Endodermal cell (in vitro differentiated cells): ENCODE data around the gene MYL2. TPM values are rescaled to one million over a fixed set of nuclear protein-coding genes. Genes with fewer than 3 reads are reported as not detected.

Experiments used
- DNase-seq: peaks from one replicate; pipeline ENCODE4 v3.0.0-alpha.2; 2017
- H3K27ac ChIP-seq: 2 replicates; pipeline ENCODE4 v1.5.1; 2013; ENCODE audit warnings: mild to moderate bottlenecking, low read depth, low read length, moderate library complexity
- H3K27me3 ChIP-seq: 2 replicates; pipeline ENCODE4 v1.6.1; 2013; ENCODE audit warnings: mild to moderate bottlenecking, low read length, moderate library complexity; ENCODE audit not compliant: insufficient read depth, control insufficient read depth, poor library complexity, severe bottlenecking
- H3K36me3 ChIP-seq: 2 replicates; pipeline ENCODE4 v1.7.0; 2013; ENCODE audit warnings: mild to moderate bottlenecking, low read length, moderate library complexity; ENCODE audit not compliant: control insufficient read depth, insufficient read depth
- H3K4me1 ChIP-seq: one replicate; pipeline ENCODE4 v1.7.0; 2013; ENCODE audit warnings: low read length; ENCODE audit not compliant: control insufficient read depth, insufficient read depth
- H3K4me3 ChIP-seq: 2 replicates; pipeline ENCODE4 v1.5.1; 2013; ENCODE audit warnings: mild to moderate bottlenecking, low read length, moderate library complexity
- H3K9ac ChIP-seq: 2 replicates; pipeline ENCODE4 v1.6.1; 2013; ENCODE audit warnings: mild to moderate bottlenecking, low read length, moderate library complexity; ENCODE audit not compliant: poor library complexity, severe bottlenecking; ENCODE audit errors: extremely low read depth
- H3K9me3 ChIP-seq: 2 replicates; pipeline ENCODE4 v1.6.1; 2013; ENCODE audit warnings: mild to moderate bottlenecking, low read length, moderate library complexity; ENCODE audit not compliant: control insufficient read depth
- H3K27ac Mint-ChIP-seq: 2 replicates; pipeline ENCODE4 v1.8.0; 2020; ENCODE audit warnings: mixed read lengths
- H3K27me3 Mint-ChIP-seq: 2 replicates; pipeline ENCODE4 v1.8.0; 2021; ENCODE audit warnings: mild to moderate bottlenecking, mixed read lengths; ENCODE audit not compliant: insufficient read depth
- H3K36me3 Mint-ChIP-seq: 2 replicates; pipeline ENCODE4 v1.8.0; 2020; ENCODE audit warnings: low read depth, mixed read lengths
- H3K4me1 Mint-ChIP-seq: 2 replicates; pipeline ENCODE4 v1.8.0; 2020; ENCODE audit warnings: mixed read lengths
- H3K4me3 Mint-ChIP-seq: 2 replicates; pipeline ENCODE4 v1.8.0; 2020; ENCODE audit warnings: mild to moderate bottlenecking, moderate library complexity, mixed read lengths
- H3K9me3 Mint-ChIP-seq: 2 replicates; pipeline ENCODE4 v1.8.0; 2020; ENCODE audit warnings: mild to moderate bottlenecking, mixed read lengths
- WGBS, 2 experiments: methylation state at CpG; one replicate each; pipeline versions ENCODE4 v1.1.5 to v1.1.7; 2013; ENCODE audit warnings: missing lambda C conversion rate in 2 of 2, mixed read lengths in 1 of 2; ENCODE audit not compliant: insufficient coverage in 1 of 2, insufficient read length in 1 of 2; 5-methylcytosine and 5-hydroxymethylcytosine counted together
- total RNA-seq, 2 donors: library from RNA; stranded (reverse); fragmentation: NEBNext Ultra II Directional in 1 of 2; extraction: Animal tissue kit (Norgen Biotek cat#: 25700) in 1 of 2; gene quantifications; 2 replicates in 1 of 2; 3 replicates in 1 of 2; pipeline ENCODE4 v1.2.1, GENCODE V29; 2021
- TF ChIP-seq, protein P1 (sequence below): fragments of 200-600 bp; sonication (generic); conservative IDR thresholded peaks from 2 replicates; pipeline ENCODE4 v1.5.0; 2021; ENCODE audit warnings: antibody characterized with exemption, mild to moderate bottlenecking

MYL2 gene
- total RNA-seq, 2 donors from 2014 or later, result 0.89 TPM; not detected in 1

DNA sequence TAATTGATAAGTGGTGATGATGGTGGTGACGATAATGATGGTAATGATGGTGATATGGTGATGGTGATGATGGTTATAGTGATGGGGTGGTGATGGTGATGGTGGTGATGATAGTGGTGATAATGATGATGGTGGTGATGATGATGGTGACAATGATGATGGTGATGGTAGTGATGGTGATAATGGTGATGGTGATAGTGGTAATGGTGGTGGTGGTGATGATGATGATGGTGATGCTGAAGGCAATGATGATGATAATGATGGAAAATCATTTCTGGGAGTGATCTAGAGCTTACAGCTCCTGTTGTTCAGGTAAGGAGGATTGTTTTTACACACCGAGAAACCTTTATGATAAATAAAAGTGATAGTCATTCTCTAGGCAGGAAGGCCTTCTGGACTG lies 39.7 kb downstream of the MYL2 start:
- no peaks in the 10 kb centered on the region for H3K9me3 Mint-ChIP-seq

DNA sequence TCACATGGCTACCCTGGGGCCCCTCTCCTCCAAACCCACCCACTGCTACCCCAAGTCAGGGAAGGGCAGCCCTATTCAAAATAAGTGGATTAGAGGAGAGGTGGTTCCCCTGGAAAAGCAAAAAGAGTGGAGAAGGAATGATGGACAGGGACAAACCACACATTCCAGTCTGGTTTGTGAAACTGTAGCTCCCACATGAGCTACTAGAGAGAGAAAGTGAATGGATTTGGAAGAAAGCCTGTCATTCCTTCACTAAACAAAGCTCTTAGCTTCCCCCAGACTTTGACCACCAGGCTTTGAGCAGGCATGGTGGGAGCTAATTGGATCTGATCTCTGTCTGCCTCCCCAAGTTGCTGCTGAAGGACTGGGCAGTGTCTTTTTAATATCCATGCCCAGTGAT lies 45.6 kb downstream of the MYL2 start:
- no peak for DNase-seq
- Mint-ChIP-seq H3K9me3 (peaks cover 11% of the 10 kb centered on the region), H3K4me1 (no peaks in the 10 kb centered on the region), H3K27ac (no peak overlapping the region), H3K27me3 (peaks cover 13% of the 10 kb centered on the region), H3K4me3 (no peak overlapping the region), H3K36me3 (no peaks in the 10 kb centered on the region)
- no peak overlapping the region for H3K4me3 ChIP-seq
- H3K4me1 ChIP-seq, result no peaks in the 10 kb centered on the region
- TF ChIP-seq, protein P1, sequence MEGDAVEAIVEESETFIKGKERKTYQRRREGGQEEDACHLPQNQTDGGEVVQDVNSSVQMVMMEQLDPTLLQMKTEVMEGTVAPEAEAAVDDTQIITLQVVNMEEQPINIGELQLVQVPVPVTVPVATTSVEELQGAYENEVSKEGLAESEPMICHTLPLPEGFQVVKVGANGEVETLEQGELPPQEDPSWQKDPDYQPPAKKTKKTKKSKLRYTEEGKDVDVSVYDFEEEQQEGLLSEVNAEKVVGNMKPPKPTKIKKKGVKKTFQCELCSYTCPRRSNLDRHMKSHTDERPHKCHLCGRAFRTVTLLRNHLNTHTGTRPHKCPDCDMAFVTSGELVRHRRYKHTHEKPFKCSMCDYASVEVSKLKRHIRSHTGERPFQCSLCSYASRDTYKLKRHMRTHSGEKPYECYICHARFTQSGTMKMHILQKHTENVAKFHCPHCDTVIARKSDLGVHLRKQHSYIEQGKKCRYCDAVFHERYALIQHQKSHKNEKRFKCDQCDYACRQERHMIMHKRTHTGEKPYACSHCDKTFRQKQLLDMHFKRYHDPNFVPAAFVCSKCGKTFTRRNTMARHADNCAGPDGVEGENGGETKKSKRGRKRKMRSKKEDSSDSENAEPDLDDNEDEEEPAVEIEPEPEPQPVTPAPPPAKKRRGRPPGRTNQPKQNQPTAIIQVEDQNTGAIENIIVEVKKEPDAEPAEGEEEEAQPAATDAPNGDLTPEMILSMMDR, result no peak
- H3K9me3 ChIP-seq, result no peaks in the 10 kb centered on the region
- no peaks in the 10 kb centered on the region for H3K27me3 ChIP-seq
- H3K36me3 ChIP-seq, result no peaks in the 10 kb centered on the region
- no peak overlapping the region for H3K9ac ChIP-seq
- H3K27ac ChIP-seq, result no peak overlapping the region

More for the DNA sequence above, 39.7 kb downstream of the MYL2 start:
- no peak for DNase-seq
- H3K27ac Mint-ChIP-seq, result no peak overlapping the region
- no peaks in the 10 kb centered on the region for H3K4me1 Mint-ChIP-seq
- Histone ChIP-seq H3K9ac (no peak overlapping the region), H3K36me3 (no peaks in the 10 kb centered on the region), H3K27me3 (no peaks in the 10 kb centered on the region), H3K27ac (no peak overlapping the region), H3K4me3 (no peak overlapping the region), H3K4me1 (no peaks in the 10 kb centered on the region), H3K9me3 (no peaks in the 10 kb centered on the region)
- no peak overlapping the region for H3K4me3 Mint-ChIP-seq
- H3K27me3 Mint-ChIP-seq, result peaks cover 7% of the 10 kb centered on the region
- 40 to 83% methylated on average over 1 to 2 of the region's 2 CpGs for WGBS, 2 experiments
- no peaks in the 10 kb centered on the region for H3K36me3 Mint-ChIP-seq
- TF ChIP-seq, protein P1, result no peak

DNA sequence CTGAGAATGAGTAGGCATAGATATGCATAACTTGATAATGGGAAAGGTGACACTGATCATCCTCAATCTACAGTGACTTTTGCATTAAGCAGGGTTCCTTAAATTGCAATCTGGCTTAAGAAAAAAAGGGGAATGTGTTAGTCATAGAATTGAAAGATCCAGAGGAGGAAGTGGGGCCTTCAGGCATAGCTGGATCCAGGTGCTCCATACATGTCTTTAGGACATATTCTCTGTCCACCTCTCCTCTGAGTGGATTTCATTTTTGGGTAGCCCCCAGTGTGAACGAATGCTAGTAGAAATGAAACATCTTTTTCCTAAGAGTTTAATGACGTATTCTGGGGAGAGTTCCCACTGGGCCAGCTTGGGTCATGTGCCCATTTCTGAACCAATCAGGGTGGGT lies 46.0 kb downstream of the MYL2 start:
- H3K4me1 ChIP-seq, result no peaks in the 10 kb centered on the region
- WGBS, 2 experiments, result 97 to 100% methylated on average over 1 to 2 of the region's 2 CpGs
- no peaks in the 10 kb centered on the region for H3K4me1 Mint-ChIP-seq
- H3K9me3 Mint-ChIP-seq, result peaks cover 14% of the 10 kb centered on the region
- no peak for DNase-seq
- H3K9ac ChIP-seq, result no peak overlapping the region
- no peaks in the 10 kb centered on the region for H3K36me3 ChIP-seq
- H3K27me3 ChIP-seq, result no peaks in the 10 kb centered on the region
- no peak overlapping the region for H3K27ac ChIP-seq
- peaks cover 1% of the 10 kb centered on the region for H3K36me3 Mint-ChIP-seq
- peaks cover 4% of the 10 kb centered on the region for H3K9me3 ChIP-seq
- TF ChIP-seq, protein P1, result no peak
- H3K27ac Mint-ChIP-seq, result no peak overlapping the region
- peaks cover 11% of the 10 kb centered on the region for H3K27me3 Mint-ChIP-seq
- no peak overlapping the region for H3K4me3 Mint-ChIP-seq
- no peak overlapping the region for H3K4me3 ChIP-seq
